ENCODE measurements around the gene FXYD1.
"Not testable (repeated sequence)": the region's sequence is repeated elsewhere in the genome, so short reads cannot be mapped to it uniquely, and the experiment has no call there.

Gene FXYD1

GRCh38 chr19:35144259-35144599 is 5.6 kb downstream of the FXYD1 start:
- no peak for DNase-seq

GRCh38 chr19:35144600-35145436 is 6.2 kb downstream of the FXYD1 start:
- DNase-seq = no peak

GRCh38 chr19:35146746-35147459 is 8.3 kb downstream of the FXYD1 start:
- DNase-seq = no peak

GRCh38 chr19:35149463-35149862 is 10.8 kb downstream of the FXYD1 start:
- no peak for DNase-seq

GRCh38 chr19:35150445-35150844 is 11.8 kb downstream of the FXYD1 start:
- no peak for DNase-seq

- no peak for DNase-seq
These were observed 12.8 kb downstream of the FXYD1 start for GRCh38 chr19:35151273-35152065.

GRCh38 chr19:35153129-35153522 is 14.5 kb downstream of the FXYD1 start:
- DNase-seq = not testable (repeated sequence)

- peak; percentile 22 for DNase-seq
These were observed 15.3 kb downstream of the FXYD1 start for GRCh38 chr19:35153701-35154524.

- DNase-seq = peak; percentile 22
These were observed 16.1 kb downstream of the FXYD1 start, which contains the start of gene FXYD5 for GRCh38 chr19:35154525-35155406. TSS of gene FXYD5 (plus strand) at chr19:35154735. CDS start at chr19:35155551, 816 bp downstream.

GRCh38 chr19:35155441-35155840 is 16.8 kb downstream of the FXYD1 start:
- DNase-seq = no peak

- no peak for DNase-seq
These were observed 17.5 kb downstream of the FXYD1 start for GRCh38 chr19:35155981-35156672.

- no peak for DNase-seq
These were observed 18.0 kb downstream of the FXYD1 start for GRCh38 chr19:35156673-35157014.

GRCh38 chr19:35157431-35157830 is 18.8 kb downstream of the FXYD1 start:
- no peak for DNase-seq

- no peak for DNase-seq
These were observed 21.0 kb downstream of the FXYD1 start for GRCh38 chr19:35159606-35160005.

GRCh38 chr19:35160629-35161433 is 22.2 kb downstream of the FXYD1 start:
- DNase-seq = no peak

GRCh38 chr19:35161434-35161743 is 22.8 kb downstream of the FXYD1 start:
- no peak for DNase-seq

- no peak for DNase-seq
These were observed 24.1 kb downstream of the FXYD1 start for GRCh38 chr19:35162471-35163326.

GRCh38 chr19:35164418-35164817 is 25.8 kb downstream of the FXYD1 start:
- no peak for DNase-seq

Data from KG1 (cell line).